Effector memory CD4-positive, alpha-beta T cell (primary cell): ENCODE results near the gene TBC1D9.

Experiments
- DNase-seq, 3 donors: peaks; one replicate each; pipeline ENCODE4 v3.0.0-alpha.2; 2020
- H3K27ac ChIP-seq: 2 replicates; pipeline ENCODE4 v1.7.0; 2013; ENCODE audit warnings: mild to moderate bottlenecking, low read length, moderate library complexity; ENCODE audit not compliant: insufficient read depth, poor library complexity, severe bottlenecking
- H3K27me3 ChIP-seq: replicated peaks from 2 replicates; pipeline ENCODE4 v1.7.0; 2013; ENCODE audit warnings: mild to moderate bottlenecking, low read length; ENCODE audit not compliant: insufficient read depth, control insufficient read depth, poor library complexity, severe bottlenecking
- H3K36me3 ChIP-seq: 2 replicates; pipeline ENCODE4 v1.7.0; 2013; ENCODE audit warnings: mild to moderate bottlenecking, low read length, moderate library complexity; ENCODE audit not compliant: control insufficient read depth, insufficient read depth
- H3K4me1 ChIP-seq: 2 replicates; pipeline ENCODE4 v1.7.0; 2013; ENCODE audit warnings: low read length, mild to moderate bottlenecking; ENCODE audit not compliant: control insufficient read depth, insufficient read depth, poor library complexity, severe bottlenecking
- H3K4me3 ChIP-seq: 2 replicates; pipeline ENCODE4 v1.7.0; 2013; ENCODE audit warnings: low read length, low read depth, mild to moderate bottlenecking; ENCODE audit not compliant: insufficient read depth, poor library complexity, severe bottlenecking
- H3K9me3 ChIP-seq: 2 replicates; pipeline ENCODE4 v1.7.0; 2013; ENCODE audit warnings: mild to moderate bottlenecking, low read length, moderate library complexity; ENCODE audit not compliant: control insufficient read depth

TBC1D9 gene

DNA sequence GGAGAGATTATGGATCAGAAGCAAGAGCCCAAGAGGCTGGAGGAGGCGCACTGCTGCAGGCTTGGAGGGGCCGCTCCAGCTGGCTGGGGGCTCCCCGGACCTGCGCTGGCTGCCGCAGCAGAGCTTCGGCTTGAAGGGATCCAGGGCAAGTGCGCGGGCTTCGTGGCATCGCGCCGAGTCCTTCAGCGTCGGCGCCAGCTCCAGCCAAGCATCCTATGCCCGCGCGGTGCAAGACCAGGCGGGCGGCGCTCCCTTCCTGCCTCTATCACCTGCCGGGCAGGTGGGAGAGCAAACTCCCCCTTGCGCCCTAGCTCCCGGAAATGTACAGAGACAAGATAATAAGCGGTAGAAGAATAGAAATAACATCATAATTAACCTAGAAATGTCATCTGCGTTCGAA, 176.9 kb downstream of the TBC1D9 start:
- Histone ChIP-seq H3K36me3 (no peaks in the 10 kb centered on the region), H3K27ac (no peak overlapping the region), H3K4me1 (no peaks in the 10 kb centered on the region), H3K27me3 (peaks cover 2% of the 10 kb centered on the region), H3K9me3 (no peaks in the 10 kb centered on the region), H3K4me3 (no peak overlapping the region)
- DNase-seq: no peak

DNA sequence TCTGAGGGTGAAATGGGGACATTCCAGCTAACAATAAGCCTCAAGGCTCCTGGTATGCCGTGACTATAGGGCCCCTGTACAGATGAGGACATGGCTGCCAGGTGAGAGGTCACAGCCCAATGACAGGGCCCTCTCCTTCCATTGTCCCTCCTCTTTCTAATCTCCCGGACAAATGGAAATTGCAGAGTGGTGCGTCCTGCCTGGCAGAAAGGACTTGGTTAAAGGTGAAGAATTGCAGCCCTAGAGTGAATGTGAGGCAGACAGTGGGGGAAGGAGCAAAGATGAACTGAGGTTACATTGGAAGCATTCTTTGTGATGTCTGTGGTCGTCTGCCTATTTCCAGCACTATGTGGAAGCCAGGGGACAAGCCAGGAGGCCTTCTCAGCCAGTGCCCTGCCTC, 180.7 kb downstream of the TBC1D9 start:
- peaks cover 2% of the 10 kb centered on the region for H3K27me3 ChIP-seq
- no peak overlapping the region for H3K27ac ChIP-seq
- no peaks in the 10 kb centered on the region for H3K9me3 ChIP-seq
- no peaks in the 10 kb centered on the region for H3K36me3 ChIP-seq
- no peak overlapping the region for H3K4me3 ChIP-seq
- DNase-seq: no peak
- no peaks in the 10 kb centered on the region for H3K4me1 ChIP-seq

DNA sequence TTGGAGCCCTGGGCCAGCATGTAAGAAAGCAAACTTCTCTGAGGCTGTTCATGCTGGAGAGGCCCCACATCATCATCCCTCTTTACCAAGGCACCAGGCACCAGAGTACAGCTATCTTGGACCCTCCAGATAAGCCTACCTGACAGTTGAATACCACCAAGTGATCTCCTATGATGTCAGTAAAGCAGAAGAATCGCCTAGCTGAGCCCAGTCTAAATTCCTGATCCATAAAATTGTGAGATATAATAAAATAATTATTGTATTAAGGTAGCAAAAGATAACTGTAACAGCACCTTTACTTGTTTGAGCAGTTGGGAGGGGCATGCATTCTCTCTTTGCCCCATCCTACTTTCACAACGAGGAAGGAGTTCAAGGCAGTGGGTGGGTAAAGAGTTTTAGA, 184.6 kb downstream of the TBC1D9 start:
- peaks cover 19% of the 10 kb centered on the region for H3K27me3 ChIP-seq
- no peaks in the 10 kb centered on the region for H3K9me3 ChIP-seq

More for the DNA sequence above, 184.6 kb downstream of the TBC1D9 start:
- no peak overlapping the region for H3K27ac ChIP-seq
- H3K36me3 ChIP-seq: no peaks in the 10 kb centered on the region
- DNase-seq: no peak
- peaks cover 15% of the 10 kb centered on the region for H3K4me1 ChIP-seq
- H3K4me3 ChIP-seq: no peak overlapping the region
